ENCODE data around the gene MRPS27.

DNA sequence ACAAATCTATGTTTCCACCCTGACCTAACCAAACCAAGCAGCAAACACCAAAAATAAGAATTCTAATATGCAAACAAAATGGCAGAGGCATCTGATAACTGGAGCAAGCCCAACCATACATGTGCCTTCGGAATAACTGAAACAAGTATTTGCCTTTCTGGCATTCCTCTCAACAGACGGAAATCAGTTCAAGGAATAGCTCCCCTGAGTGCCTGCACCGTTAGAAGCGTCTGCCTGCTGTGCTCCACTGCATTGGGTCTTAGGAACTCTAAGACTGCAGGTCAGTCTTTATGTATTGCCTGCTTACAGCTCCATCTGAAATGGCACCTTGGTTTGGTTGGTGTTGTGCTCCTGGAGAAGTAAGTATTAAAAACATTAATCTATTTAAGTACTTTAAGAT lies 98.5 kb downstream of the MRPS27 start:
- TF ChIP-seq, protein P1, sequence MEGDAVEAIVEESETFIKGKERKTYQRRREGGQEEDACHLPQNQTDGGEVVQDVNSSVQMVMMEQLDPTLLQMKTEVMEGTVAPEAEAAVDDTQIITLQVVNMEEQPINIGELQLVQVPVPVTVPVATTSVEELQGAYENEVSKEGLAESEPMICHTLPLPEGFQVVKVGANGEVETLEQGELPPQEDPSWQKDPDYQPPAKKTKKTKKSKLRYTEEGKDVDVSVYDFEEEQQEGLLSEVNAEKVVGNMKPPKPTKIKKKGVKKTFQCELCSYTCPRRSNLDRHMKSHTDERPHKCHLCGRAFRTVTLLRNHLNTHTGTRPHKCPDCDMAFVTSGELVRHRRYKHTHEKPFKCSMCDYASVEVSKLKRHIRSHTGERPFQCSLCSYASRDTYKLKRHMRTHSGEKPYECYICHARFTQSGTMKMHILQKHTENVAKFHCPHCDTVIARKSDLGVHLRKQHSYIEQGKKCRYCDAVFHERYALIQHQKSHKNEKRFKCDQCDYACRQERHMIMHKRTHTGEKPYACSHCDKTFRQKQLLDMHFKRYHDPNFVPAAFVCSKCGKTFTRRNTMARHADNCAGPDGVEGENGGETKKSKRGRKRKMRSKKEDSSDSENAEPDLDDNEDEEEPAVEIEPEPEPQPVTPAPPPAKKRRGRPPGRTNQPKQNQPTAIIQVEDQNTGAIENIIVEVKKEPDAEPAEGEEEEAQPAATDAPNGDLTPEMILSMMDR (IDR thresholded peaks at IDR 0.05) = no peak
- TF ChIP-seq POLR2A (IDR thresholded peaks at IDR 0.05) = no peak
